ENCODE measurements around the gene TMEM139. TPM values are rescaled to one million over a fixed set of nuclear protein-coding genes. Genes with fewer than 3 reads are reported as not detected.
A peak's percentile ranks its signal among the peaks of the same experiment; 100 is the strongest.

TMEM139 gene
- total and polyA plus RNA-seq, 8 donors = 4.2 to 17.3 (median 7.0) TPM

DNA sequence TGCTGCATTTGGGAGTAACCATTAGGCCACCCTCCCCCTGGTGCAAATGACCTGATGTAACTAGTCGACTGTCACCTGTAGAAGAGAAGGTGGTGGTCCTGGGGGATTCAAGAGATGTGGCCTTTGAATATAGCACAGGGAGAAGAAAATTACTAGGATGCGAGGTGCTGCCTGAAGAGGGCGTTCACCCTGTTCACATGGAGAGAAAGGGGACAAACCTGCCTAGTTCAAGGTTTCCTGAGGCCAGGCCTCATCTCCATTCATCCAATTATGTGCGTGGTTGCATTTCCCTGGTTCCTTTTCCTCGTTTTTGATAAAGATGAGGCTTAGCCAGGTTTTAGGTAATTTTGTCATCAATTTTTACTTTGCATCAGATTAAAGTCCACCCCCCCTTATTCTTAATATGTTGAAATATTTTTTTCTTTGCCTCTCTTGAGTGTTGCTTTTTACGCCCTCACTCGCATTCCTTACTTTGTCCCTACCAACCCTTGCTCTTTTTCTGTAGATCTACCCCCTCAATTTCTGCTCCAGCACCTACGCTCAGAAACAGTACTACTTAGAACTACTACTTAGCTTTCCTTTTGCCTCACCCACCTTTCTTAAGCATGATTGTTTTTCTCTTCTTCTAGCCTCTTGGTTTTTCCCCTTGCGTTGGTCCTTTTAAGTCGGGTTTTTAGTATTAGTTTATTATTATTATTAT lies 44.9 kb downstream of the TMEM139 start:
- no peak for FAIRE-seq
- Histone ChIP-seq H3K9me3 (no peaks in the 10 kb centered on the region), H3K36me3 (no peaks in the 10 kb centered on the region), H3K4me1 (no peaks in the 10 kb centered on the region), H3K27me3 (no peaks in the 10 kb centered on the region), H3K4me3 (no peak overlapping the region), H3K27ac (no peak overlapping the region)
- no peak for ATAC-seq
- intact Hi-C loops (cut with DNase I) = no loop called here
- WGBS, 2 donors = 79 to 82% methylated on average over 10 of the region's 10 CpGs
- DNase-seq = no peak
- TF ChIP-seq, protein P1, sequence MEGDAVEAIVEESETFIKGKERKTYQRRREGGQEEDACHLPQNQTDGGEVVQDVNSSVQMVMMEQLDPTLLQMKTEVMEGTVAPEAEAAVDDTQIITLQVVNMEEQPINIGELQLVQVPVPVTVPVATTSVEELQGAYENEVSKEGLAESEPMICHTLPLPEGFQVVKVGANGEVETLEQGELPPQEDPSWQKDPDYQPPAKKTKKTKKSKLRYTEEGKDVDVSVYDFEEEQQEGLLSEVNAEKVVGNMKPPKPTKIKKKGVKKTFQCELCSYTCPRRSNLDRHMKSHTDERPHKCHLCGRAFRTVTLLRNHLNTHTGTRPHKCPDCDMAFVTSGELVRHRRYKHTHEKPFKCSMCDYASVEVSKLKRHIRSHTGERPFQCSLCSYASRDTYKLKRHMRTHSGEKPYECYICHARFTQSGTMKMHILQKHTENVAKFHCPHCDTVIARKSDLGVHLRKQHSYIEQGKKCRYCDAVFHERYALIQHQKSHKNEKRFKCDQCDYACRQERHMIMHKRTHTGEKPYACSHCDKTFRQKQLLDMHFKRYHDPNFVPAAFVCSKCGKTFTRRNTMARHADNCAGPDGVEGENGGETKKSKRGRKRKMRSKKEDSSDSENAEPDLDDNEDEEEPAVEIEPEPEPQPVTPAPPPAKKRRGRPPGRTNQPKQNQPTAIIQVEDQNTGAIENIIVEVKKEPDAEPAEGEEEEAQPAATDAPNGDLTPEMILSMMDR (IDR thresholded peaks at IDR 0.05) = no peak

DNA sequence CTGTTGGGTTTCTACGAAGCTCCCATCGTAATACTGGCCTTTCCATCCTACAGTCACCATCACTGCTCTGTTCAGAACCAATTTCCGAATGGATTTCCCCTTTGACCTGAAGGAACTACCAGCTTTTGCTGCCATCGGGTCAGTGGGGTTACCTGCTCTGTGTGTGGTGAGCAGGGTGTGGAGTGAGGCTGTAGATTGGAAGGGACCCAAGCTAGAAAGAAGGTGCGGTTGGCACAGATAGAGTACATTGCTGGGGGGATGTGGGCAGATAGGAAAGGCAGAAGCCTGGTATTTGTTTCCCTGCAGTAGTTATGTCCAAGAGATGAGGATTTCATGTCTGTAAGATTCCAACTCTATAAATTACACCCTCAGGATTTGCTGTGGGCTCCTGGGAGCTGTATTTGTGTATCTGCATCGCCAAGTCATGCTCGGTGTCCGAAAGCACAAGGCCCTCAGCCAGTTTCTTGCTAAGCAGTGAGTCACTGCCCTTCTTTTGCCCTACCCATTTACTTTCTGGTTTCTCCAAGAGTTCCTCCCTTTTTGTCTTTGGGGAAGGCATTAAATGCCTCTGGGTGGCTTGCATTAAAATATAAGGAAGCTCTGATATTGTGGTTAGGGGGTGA lies 46.5 kb downstream of the TMEM139 start:
- intact Hi-C loops (cut with DNase I) = no loop called here

DNA sequence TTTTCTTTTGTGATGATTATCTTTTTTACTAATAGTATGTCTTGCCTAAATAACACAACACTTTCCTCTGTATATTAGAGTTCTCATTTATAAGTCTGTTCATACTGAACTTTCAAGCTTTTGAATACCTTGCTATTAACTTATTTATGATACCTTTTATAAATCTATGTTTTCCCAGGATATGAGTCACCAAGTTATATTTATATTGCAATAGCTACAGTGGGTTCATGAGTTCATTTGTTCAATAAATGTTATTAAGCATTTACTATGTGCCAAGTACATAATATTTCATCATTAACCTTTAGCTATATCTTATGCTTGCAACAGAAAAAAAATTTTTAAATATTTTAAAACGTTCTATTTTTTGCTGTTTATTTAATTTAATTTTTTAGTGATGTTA lies 49.5 kb downstream of the TMEM139 start:
- H3K27ac ChIP-seq = no peak overlapping the region
- no peaks in the 10 kb centered on the region for H3K27me3 ChIP-seq
- TF ChIP-seq, protein P1 (IDR thresholded peaks at IDR 0.05) = no peak
- ATAC-seq = no peak
- H3K4me3 ChIP-seq = no peak overlapping the region
- no peak for FAIRE-seq
- H3K9me3 ChIP-seq = no peaks in the 10 kb centered on the region
- H3K4me1 ChIP-seq = no peaks in the 10 kb centered on the region
- intact Hi-C loops (cut with DNase I) = no loop called here
- WGBS, 2 donors = 23 to 30% methylated on average over 1 of the region's 1 CpG
- DNase-seq = no peak
- no peaks in the 10 kb centered on the region for H3K36me3 ChIP-seq

More for the DNA sequence above, 46.5 kb downstream of the TMEM139 start:
- H3K27ac ChIP-seq = no peak overlapping the region
- no peaks in the 10 kb centered on the region for H3K4me1 ChIP-seq
- WGBS, 2 donors = 84 to 86% methylated on average over 8 of the region's 8 CpGs
- H3K9me3 ChIP-seq = no peaks in the 10 kb centered on the region
- no peaks in the 10 kb centered on the region for H3K36me3 ChIP-seq
- H3K4me3 ChIP-seq = no peak overlapping the region
- H3K27me3 ChIP-seq = no peaks in the 10 kb centered on the region
- TF ChIP-seq, protein P1 (IDR thresholded peaks at IDR 0.05) = no peak
- DNase-seq (no peak), FAIRE-seq (no peak), ATAC-seq (peak in 3 of 4 donors; percentile 17 to 84 (median 53))

DNA sequence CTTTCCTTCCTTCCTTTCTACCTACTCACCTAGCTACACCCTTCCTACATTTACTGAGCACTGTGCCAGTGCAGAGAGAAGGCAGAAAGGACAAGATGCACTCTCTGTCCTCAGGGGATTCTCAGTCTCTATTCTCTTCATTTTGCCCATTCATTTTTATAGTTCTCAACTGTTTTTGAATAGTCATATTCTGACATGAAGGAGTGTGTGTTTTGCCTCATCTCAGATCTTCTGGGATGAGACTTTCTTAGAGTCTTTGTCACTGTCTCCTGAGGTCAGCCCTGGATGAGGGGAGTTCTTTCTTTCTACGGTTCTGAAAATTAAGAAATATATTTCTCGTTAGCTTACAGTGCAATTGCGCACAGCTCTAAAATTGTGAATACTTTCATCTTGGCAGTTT lies 52.5 kb downstream of the TMEM139 start:
- WGBS, 2 donors = 77 to 81% methylated on average over 3 of the region's 3 CpGs

More for the DNA sequence above, 52.5 kb downstream of the TMEM139 start:
- TF ChIP-seq, protein P1 (IDR thresholded peaks at IDR 0.05) = no peak
- H3K4me3 ChIP-seq = no peak overlapping the region
- ATAC-seq (no peak), DNase-seq (no peak), FAIRE-seq (no peak)
- no peaks in the 10 kb centered on the region for H3K4me1 ChIP-seq
- no peak overlapping the region for H3K27ac ChIP-seq
- no peaks in the 10 kb centered on the region for H3K9me3 ChIP-seq
- intact Hi-C loops (cut with DNase I) = no loop called here
- H3K27me3 ChIP-seq = no peaks in the 10 kb centered on the region
- no peaks in the 10 kb centered on the region for H3K36me3 ChIP-seq

Other genes starting within 250 kb of the TMEM139 start
- gene OR6V1, start 232.6 kb upstream of the TMEM139 start, total RNA-seq = not detected
- gene OR6V1, start 232.6 kb upstream of the TMEM139 start, polyA plus RNA-seq = not detected
- not detected for gene PIP, start 152.9 kb upstream of the TMEM139 start, total RNA-seq
- gene PIP, start 152.9 kb upstream of the TMEM139 start, polyA plus RNA-seq = not detected
- not detected for gene TAS2R39, start 101.5 kb upstream of the TMEM139 start, total RNA-seq
- gene TAS2R39, start 101.5 kb upstream of the TMEM139 start, polyA plus RNA-seq = not detected
- gene TAS2R40, start 62.9 kb upstream of the TMEM139 start, total RNA-seq = not detected
- gene TAS2R40, start 62.9 kb upstream of the TMEM139 start, polyA plus RNA-seq = not detected
- gene GSTK1, start 21.5 kb upstream of the TMEM139 start, total RNA-seq = 10 to 100 TPM; 47.7 to 89.6 (median 62.4) TPM
- gene GSTK1, start 21.5 kb upstream of the TMEM139 start, polyA plus RNA-seq = 100 to 1,000 TPM in 1 of 2 donors, 10 to 100 TPM in 1; 92.2 to 164 TPM
- 10 to 100 TPM in 3 of 6 donors, 1 to 10 TPM in 3; 7.6 to 19.7 (median 10.6) TPM for gene CASP2, start 3.4 kb downstream of the TMEM139 start, total RNA-seq
- 1 to 10 TPM; 4.2 to 6.2 TPM for gene CASP2, start 3.4 kb downstream of the TMEM139 start, polyA plus RNA-seq
- under 1 TPM in 1 of 6 donors, not detected in 5; 0.06 TPM for gene CLCN1, start 31.2 kb downstream of the TMEM139 start, total RNA-seq
- gene CLCN1, start 31.2 kb downstream of the TMEM139 start, polyA plus RNA-seq = under 1 TPM in 1 of 2 donors, not detected in 1; 0.05 TPM
- under 1 TPM; 0.05 to 0.25 (median 0.15) TPM for gene FAM131B, start 77.8 kb downstream of the TMEM139 start, total RNA-seq
- gene FAM131B, start 77.8 kb downstream of the TMEM139 start, polyA plus RNA-seq = under 1 TPM; 0.08 to 0.09 TPM
- 10 to 100 TPM; 29.1 to 73.8 (median 38.4) TPM for gene ZYX, start 96.4 kb downstream of the TMEM139 start, total RNA-seq
- gene ZYX, start 96.4 kb downstream of the TMEM139 start, polyA plus RNA-seq = 10 to 100 TPM; 57.6 to 63.1 TPM
- gene EPHA1, start 123.9 kb downstream of the TMEM139 start, total RNA-seq = 1 to 10 TPM; 5.3 to 9.0 (median 7.3) TPM
- gene EPHA1, start 123.9 kb downstream of the TMEM139 start, polyA plus RNA-seq = 10 to 100 TPM; 11.1 to 14.2 TPM
- gene TAS2R60, start 158.5 kb downstream of the TMEM139 start, total RNA-seq = not detected
- gene TAS2R60, start 158.5 kb downstream of the TMEM139 start, polyA plus RNA-seq = not detected
- gene TAS2R41, start 192.9 kb downstream of the TMEM139 start, total RNA-seq = under 1 TPM in 1 of 6 donors, not detected in 5; 0.16 TPM
- gene TAS2R41, start 192.9 kb downstream of the TMEM139 start, polyA plus RNA-seq = not detected